Activated CD4-positive, CD25-positive, alpha-beta regulatory T cell (primary cell): ENCODE results near the gene ADGRV1.

Experiments used
- DNase-seq, 4 experiments: peaks; one replicate each; lab custom pipeline; 2025; lab: John Stamatoyannopoulos, UW

The ADGRV1 gene

DNA sequence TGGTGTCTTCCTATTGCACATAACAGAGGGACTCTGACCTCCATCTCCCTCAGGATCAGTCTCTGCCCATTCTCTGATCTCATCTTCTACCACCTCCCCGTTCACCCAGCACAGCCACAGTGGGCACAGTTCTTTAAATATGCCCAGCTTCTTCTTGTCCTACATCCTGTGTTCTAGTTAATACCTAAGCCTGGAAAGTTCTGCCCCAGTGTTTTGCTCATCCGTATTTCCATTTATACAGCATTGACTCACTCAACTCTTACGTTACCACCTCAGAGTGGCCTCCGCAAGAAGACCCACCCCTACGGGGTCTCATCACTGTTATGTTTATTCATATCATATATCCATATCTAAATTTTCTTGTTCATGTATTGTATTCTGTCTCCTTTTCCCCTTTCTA lies 315.5 kb downstream of the ADGRV1 start:
- no peak for DNase-seq

DNA sequence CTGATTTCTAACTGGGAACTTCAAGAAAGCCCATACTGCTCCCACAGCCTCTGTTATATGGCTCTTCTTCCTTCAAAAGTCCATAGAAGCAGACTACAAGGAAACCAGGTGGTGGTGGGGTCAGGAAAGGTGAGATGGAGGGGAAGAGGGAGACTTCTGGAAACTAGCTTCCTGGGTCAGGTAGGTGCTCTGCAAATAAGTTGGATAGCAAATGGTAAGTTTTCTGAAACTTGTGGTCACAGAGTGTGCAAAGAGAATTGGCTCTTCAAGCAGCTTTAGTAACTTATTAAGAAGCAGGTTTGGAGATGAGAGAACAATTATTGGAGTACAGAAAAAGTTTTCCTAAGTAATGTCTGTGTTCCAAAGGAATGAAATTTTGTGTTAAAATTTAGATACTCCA lies 316.9 kb downstream of the ADGRV1 start:
- DNase-seq = no peak

DNA sequence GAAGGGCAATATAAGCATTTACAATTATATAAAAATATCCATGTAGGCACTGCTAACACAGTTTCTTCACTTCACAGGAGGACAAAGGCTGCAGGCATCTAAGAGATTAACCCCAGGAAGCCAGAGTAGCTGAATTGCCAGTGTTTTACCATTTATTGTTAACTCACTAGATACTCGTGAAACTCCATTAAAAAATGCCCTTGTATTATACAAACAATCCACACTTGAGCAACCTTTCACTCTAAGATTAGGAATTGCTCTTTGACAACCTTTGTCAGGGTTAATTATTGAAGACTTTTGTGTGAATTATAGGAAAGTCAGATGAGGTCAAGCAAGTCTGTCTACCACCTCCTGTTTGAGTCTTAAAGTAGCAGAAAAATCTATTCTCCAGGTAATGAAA lies 317.8 kb downstream of the ADGRV1 start:
- DNase-seq = no peak

DNA sequence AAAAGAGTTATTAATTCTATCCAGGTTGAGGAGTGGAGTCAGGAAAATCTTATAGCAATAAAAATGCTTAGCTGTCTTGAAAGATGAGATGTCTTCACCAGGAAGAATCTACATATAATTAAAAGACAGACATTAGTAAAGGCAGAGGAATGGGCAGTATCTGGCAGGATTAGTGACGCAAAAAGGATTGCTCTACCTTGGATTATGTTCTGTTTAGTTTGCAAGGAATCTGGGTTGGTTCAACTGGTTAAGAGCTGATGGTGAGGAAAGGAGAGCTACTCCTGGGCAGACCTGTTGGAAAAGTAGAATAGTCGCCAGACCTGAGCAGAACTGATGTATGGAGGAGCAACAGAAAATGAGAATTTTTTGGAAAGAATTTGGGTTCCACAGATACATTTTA lies 318.5 kb downstream of the ADGRV1 start:
- no peak for DNase-seq

DNA sequence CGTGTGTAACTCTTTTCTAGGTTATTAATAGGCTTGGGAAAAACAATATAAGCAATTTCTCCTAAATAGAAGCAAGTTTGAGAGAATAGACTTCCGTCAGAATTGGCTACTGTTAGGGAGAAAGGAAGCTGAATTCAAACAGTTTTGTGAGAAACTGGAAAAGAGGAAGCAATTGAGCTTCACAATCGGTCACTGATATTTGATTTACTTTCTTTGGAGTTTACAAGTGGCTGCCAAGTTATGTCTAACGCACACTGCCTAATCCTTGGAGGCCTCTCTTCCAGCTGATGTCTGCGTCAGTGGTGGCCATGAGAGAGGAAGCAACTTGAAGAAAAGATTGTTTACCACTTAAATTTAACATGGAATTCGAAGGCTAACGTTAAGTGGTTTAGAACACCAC lies 319.5 kb downstream of the ADGRV1 start:
- DNase-seq = no peak

DNA sequence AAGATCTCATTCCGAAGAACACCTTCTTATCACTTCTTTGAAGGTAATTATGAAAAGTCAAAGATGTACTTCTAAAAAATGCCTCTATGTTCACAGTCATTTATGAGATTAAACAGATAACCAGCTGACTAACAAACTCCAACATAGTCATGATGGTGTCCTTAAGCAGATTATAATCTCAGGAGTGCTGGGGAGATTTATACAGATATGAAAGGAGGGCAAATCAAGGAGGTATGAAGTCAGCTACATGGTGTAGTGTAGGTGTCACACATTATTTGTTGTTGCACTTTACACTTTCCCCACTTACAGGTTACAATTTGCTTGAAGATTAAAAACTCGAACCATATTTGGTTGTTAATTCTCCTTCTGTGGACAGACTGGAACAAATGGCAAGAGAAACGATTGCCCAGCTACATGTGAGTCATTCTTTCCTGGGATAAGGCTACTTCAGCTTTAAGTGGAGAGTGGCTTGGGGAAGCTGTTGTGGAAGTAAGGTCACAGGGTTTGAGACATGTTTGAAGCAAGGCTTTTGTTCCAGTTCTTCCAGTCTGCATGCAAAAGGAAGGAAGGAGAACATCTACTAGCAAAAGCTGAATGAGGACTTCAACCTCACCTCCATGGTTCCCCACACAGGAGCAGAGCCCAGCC lies 320.1 kb downstream of the ADGRV1 start:
- no peak for DNase-seq

DNA sequence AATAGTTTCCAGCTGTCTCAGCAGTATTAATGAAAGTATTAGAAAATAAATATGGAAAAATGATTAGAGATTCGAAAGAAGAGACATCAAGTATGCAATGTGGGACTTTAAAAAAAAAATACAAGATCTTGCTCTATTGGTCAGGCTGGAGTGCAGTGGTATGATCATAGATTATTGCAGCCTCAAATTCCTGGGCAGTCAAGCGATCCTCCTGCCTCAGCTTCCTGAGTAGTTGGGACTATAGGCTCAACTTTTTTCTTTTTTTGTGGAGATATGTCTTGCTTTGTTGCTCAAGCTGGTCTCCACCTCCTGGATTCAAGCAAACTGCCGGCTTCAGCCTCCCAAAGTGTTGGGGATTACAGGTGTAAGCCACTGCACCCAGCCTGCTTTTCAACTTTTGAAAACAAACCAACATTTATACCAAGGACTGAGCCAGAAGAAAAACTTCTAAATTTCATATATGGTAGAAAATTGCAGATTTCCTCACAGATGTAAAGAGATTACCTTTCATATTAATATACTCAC lies 323.1 kb downstream of the ADGRV1 start:
- DNase-seq = no peak

DNA sequence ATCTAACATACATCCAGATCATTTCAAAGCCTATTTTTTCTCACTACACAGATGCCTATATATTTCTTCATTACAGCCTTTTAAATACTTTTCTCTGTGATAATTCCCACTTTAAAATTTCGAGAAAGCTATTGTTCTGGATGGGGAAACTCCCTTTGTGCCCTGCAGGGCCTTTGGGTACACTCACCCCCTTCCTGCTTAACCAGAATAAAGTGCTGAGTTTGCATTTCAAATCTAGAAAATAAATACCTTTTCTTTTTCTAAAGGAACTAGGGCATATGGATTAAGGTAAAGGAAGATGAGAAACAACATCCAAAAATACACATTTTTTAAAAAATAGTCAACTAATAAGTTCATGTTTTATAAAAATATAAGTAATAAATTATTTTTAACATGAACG lies 323.9 kb downstream of the ADGRV1 start:
- no peak for DNase-seq

DNA sequence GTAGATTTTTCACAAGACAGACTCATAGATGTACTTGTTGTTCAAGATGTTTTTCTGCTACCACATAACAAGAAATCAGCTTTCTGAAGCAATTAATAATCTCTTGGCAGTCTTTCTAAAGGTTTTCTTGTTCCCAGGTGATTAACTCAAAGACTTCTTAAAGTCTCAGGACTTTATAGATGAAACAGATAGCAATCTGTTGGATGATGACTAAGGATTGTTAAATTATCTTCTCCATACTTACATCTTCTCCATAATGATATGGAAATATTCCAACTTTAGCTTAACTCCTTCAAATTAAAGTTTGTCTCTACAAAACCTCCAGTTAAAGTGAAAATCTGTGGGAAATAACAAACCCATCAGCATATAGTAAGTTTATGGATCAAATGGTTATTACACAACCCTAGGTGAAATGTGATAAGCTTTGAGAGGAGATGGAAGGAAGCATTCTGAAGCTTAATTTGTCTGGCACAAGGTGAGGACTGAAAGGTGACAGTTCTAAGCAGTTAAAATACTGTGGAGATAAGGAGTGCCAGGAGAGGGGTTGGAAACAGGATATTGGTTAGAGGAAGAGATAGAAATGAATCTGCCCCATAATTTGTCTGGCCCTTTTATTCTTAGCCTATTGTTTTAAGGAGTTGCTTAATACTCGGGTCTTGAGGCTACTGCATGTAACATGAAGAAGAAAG lies 326.7 kb downstream of the ADGRV1 start:
- DNase-seq = no peak

DNA sequence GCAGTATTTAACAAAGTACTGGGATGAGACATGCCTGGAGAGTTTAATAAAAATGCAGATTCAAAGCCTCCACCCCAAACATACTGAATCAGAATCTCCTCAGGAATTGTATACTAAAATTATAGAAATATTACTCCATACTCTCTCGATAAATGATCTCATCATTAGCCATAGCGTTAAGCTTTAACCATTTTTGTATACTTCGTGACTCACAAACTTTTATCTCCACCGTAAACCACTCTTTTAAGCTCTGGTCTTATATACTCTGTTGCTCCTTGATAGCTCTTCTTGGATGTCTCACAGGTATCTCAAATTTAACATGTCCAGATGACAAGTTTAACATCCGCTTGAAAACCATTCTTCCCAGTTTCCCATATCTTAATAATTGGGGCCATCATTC lies 327.8 kb downstream of the ADGRV1 start:
- DNase-seq = no peak

DNA sequence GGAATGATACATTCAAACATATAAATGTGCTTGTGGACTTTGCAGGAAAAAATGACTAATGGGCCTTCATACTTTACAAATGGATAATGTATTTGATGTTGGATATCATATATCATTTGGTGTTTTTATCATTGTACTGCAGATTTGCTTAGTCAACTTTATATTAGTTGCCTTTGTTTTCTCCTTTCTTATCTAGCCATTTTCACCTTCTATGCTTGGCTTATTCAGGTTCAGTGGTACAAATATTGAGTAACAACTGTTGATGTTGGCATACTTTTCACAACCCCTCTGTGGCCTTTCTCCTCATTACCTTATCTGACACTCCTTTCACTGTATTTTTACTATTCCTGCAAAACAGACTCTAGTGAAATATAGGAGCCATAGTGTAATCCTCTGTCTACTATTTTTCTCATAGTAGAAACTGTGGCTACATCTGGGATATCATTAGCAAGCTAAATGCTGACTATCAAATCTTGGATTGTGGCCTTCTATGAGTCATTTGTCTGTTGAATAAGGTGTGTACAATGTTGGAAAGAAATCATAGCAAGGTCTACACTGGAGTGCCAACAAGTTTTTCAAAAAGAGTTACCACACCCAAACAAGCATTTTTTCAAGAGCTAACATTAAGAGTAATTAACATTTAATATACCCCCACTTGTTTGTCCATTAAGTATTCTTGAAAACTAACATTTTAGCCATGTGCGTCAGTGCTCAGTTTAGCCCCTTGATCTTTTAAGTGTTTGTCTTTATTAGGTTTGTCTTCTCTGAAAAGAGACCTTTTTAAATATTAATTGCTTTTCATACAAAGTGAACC lies 330.1 kb downstream of the ADGRV1 start:
- no peak for DNase-seq

DNA sequence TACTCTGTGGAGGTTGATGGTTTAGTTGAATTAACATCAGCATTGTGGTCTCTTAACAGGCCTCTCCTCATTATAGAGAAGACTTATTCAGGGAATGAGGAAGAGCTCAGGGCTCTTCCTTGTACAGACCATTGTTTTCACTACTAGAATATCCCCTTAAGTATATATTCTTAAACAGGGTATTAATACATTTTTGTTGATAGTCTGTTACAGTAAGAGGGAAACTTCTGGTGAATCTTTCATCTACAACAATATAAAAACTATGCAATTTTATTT lies 330.7 kb downstream of the ADGRV1 start:
- DNase-seq = no peak

DNA sequence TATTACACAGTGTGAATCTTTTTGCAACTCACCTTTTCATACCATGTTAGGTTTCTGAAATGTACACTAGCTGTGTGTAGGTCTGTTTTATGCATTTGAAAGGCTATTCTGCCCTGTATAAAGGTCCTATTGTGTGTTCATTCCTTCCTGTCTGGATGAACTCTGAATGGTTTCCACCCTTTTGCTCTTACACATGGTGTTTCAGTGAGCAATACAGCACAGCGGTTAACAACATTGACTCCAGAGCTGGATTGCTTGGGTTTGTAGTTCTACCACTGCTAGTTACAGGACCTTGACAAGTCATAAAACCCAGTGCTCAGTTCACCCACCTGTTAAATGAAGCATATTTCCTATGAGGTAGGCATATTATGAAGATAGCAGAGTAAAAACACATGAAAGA lies 331.6 kb downstream of the ADGRV1 start:
- no peak for DNase-seq

DNA sequence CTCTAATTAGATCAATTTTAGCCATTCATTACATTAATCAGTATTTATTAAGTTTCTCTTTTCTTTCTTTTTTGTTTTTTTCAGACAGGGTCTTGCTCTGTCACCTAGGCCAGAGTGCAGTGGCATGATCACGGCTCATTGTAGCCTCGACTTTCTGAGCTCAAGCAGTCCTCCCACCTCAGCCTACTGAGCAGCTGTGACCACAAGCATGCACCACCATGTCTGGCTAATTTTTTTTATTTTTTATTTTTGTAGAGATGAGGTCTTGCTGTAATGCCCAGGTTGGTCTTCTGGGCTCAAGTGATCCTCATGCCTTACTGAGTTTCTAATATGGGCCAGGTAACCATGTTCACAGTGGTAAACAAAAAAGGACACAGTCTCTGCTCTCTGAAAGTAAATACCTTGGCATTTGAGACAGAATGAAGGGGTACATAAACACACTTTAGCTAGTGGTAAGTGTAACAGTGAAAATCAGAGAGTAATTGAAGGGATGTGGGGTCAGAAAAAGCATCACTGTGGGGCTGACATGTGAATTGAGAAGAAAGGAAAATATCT lies 336.3 kb downstream of the ADGRV1 start:
- no peak for DNase-seq

DNA sequence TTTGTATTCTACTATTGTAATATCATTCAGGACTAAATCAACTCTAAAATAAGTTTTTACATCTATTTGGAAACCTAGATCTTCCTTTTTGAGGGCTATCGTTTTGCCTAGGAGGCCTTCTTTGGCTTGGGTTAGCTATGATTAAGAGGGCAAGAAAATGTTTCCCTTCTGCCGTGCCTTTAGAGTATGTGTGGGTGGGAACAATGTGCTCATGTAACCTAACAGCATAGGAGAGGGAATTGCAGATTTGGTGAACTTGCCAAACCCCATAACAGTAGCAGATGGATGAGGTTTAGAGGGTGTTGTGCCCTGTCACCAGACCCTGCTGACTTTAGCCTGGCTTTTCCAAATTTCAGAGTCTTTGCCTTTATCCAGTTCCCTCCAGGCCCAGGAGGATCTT lies 339.0 kb downstream of the ADGRV1 start:
- DNase-seq = no peak

DNA sequence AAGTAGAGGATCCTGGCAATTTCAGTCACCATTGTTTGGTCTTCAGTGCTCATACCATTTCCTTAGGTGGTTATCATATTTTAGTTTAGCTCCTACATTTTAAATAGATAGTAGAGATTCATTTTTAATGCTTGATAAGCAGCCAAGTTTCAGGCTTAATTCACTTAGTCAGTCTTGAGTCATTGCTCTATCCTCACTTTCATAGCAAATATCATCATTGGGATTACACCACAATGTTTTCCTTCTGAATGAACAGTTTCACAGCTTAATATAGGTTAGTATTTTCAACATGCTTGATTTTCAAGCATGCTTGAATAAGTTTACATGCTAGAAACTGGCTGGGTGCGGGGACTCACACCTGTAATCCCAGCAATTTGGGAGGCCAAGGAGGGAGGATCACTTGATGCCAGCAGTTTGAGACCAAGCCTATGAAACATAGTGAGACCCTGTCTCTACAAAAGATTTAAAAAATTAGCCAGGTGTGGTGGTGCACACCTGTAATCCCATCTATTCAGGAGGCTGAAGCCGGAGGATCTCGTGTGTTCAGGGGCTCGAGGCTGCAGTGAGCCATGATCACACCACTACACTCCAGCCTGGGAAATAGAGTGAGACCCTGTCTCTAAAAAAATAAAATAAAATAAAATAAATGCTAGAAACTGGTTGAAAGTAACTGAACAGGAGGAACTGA lies 339.9 kb downstream of the ADGRV1 start:
- no peak for DNase-seq

DNA sequence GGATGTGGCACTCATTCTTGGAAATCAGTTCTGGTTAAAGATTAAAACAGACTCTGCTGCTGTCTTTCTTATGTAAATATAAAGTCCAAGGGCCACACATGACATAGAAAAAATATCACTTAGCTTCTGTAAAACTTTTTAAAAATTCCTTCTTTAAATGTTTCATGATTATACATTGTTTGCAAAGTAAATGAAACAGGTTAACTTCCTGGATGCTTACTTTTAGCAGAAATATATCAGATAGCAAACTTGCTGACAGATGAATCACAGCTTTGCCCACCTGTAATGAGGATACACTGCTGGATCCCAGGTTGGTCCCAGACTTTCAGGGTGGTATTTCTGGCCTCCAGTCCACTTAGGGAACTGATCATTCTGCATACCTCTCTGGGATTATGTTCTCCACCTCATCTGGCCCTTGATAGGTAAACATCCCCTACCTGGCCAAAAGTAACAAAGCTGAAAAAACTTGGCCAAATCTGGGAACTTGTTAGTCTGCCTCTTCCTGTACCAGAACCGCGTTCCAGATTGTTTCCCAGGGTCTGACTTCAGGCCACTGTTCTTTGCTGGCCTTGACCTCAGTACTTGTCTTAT lies 340.5 kb downstream of the ADGRV1 start:
- no peak for DNase-seq

DNA sequence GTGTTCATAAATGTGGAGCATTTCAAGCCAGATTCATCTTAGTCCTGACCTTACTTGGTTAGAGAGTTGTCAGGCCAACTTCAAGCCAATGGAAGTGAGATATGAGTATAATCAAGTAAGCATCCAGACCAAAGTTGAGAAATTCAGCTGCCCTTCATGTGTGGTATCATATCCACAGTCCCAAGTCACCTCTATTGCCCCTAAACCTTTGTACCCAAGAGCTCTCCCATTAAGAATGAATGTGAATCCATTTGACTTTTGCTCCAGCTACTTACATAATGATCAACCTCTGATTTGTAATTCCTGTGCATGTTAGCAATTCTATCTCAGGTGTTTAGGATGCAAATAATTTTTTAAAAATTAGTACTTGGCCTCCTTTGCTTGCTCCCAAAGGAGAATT lies 342.7 kb downstream of the ADGRV1 start:
- DNase-seq = no peak

DNA sequence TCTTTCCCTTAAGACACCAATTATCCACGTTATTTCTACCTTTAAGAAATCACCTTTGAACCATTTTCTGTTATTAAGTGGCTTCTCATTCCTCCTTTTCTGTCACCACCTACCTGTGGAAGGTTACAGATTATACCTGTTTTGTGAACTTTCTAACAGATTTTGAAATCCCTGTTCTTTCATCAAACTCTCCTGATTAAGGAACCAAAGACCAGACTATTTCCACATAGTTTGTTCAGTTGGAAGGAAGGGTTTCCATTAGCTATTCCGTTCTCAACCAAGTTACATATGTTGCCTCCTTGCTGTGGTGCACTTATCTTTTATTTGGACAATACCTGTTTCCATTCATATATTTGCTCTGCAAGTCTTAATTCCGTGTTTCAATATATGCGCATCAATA lies 343.6 kb downstream of the ADGRV1 start:
- no peak for DNase-seq

DNA sequence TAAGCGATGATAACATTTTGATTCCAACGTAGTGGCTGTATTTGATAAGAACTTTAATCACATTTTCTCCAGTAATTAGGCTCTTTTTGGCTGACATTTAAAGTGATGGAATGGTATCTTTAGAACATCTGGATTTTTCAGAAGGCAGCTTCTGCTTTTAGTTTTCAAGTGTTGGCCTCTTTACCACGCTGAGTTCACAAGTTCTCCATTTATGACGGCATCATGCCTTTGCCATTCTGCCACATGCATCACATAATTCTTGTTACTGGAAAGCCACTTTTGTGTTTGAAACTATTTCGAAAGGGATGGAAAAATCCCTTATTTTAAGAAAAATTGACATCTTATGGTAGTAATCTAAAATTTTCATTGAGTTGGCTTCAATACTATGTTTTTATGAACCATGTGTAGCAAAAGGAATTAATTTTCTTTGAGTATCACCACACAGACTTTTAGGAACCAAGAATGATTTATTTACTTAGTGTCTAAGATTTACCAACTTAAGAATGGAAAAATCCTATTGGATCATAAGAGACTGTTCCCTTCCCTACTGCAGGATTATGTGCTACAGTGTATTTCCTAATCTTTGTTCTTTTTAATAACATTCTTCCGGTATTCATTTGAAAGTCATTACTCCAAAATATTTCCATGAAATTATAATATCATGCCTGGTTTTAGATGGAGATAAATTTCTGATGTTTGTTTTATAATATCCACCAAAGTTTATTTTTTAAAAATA lies 344.2 kb downstream of the ADGRV1 start:
- DNase-seq = no peak

DNA sequence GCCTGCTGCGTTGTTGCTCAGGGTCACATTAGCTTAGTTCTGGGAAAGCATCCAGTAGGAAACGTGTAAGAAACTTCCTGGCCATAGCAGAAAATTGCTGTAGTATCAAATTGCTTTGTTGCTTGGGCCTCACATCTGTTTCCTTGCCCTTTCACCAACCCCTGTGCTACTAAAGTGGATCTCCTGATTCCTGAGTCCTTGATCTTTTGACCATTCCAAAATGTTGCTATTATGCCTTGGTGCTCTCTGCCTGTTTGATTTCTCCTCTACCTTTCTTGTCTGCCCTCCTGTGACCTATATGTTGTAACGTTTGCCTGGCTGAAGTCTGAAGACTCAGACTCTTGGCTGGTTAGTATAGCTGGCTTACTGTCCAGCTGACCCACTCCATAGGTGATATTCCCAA lies 350.5 kb downstream of the ADGRV1 start:
- DNase-seq = no peak
